ENCODE results near the gene ARMH4. TPM values are rescaled to one million over a fixed set of nuclear protein-coding genes. Genes with fewer than 3 reads are reported as not detected.

The ARMH4 gene
- total RNA-seq, 1 experiment from 2014 or later = 42.6 TPM

GRCh38 chr14:58198086-58198485, 46.1 kb upstream of the ARMH4 start:
- Histone ChIP-seq H3K56ac (ENCODE audit: insufficient read length, low read depth, low read length) (no peak overlapping the region), H3K14ac (ENCODE audit: insufficient read depth, low read length) (no peak overlapping the region), H2BK5ac (ENCODE audit: insufficient read length, low read length) (no peak overlapping the region), H3K27me3 (ENCODE audit: insufficient read depth, low read length) (no peaks in the 10 kb centered on the region), H4K20me1 (ENCODE audit: control insufficient read depth, insufficient read depth, insufficient read length) (no peaks in the 10 kb centered on the region), H4K91ac (ENCODE audit: insufficient read length, low read depth, low read length) (no peak overlapping the region), H3K27ac (ENCODE audit: insufficient read length, low read depth, low read length) (no peak overlapping the region), H4K5ac (ENCODE audit: insufficient read length, low read depth, low read length) (no peak overlapping the region), H3T11ph (ENCODE audit: low read length) (no peak overlapping the region), H3K9ac (ENCODE audit: extremely low read depth, insufficient read length, low read length) (no peak overlapping the region), H3K4ac (ENCODE audit: low read depth, low read length) (no peak overlapping the region), H2AK5ac (ENCODE audit: insufficient read length, low read length) (no peak overlapping the region), H3K79me2 (ENCODE audit: insufficient read depth, low read length) (peaks cover 2% of the 10 kb centered on the region; the same call in 1 of the 2 replicates), H2BK20ac (ENCODE audit: low read depth, low read length, poor library complexity, severe bottlenecking) (no peak overlapping the region), H3K9me3 (ENCODE audit: control insufficient read depth, low read depth, low read length) (no peaks in the 10 kb centered on the region), H3K23ac (ENCODE audit: insufficient read length, low read depth, low read length) (no peak overlapping the region), H3K23me2 (ENCODE audit: insufficient read length, low read depth, low read length, poor library complexity, severe bottlenecking) (peaks cover 4% of the 10 kb centered on the region), H3K4me2 (ENCODE audit: insufficient read depth, insufficient read length, low read length) (no peak overlapping the region), H2BK12ac (ENCODE audit: insufficient read length, low read depth, low read length) (no peak overlapping the region), H2BK15ac (ENCODE audit: low read depth, low read length) (no peak overlapping the region), H3K79me1 (ENCODE audit: insufficient read depth, low read depth, low read length, poor library complexity, severe bottlenecking) (no peaks in the 10 kb centered on the region), H2AFZ (ENCODE audit: low read length) (no peak overlapping the region), H3K18ac (ENCODE audit: insufficient read length, low read depth, low read length) (no peak overlapping the region), H3K4me1 (ENCODE audit: insufficient read depth, low read length) (no peaks in the 10 kb centered on the region), H4K8ac (replicated peaks; ENCODE audit: insufficient read length, low read depth, low read length) (no peak overlapping the region), H2BK120ac (ENCODE audit: low read depth, low read length, poor library complexity, severe bottlenecking) (no peak overlapping the region)
- Mint-ChIP-seq H3K4me1 (peaks cover 18 to 24% of the 10 kb centered on the region in 2 experiments), H3K4me3 (no peak overlapping the region), H3K27me3 (ENCODE audit: low read depth) (no peaks in the 10 kb centered on the region), H3K27ac (no peak overlapping the region), H3K36me3 (ENCODE audit: insufficient read depth in 1 of 3, low read depth in 3 of 3) (no peaks in the 10 kb centered on the region), H3K9me3 (no peaks in the 10 kb centered on the region)
- TF ChIP-seq, protein P1, sequence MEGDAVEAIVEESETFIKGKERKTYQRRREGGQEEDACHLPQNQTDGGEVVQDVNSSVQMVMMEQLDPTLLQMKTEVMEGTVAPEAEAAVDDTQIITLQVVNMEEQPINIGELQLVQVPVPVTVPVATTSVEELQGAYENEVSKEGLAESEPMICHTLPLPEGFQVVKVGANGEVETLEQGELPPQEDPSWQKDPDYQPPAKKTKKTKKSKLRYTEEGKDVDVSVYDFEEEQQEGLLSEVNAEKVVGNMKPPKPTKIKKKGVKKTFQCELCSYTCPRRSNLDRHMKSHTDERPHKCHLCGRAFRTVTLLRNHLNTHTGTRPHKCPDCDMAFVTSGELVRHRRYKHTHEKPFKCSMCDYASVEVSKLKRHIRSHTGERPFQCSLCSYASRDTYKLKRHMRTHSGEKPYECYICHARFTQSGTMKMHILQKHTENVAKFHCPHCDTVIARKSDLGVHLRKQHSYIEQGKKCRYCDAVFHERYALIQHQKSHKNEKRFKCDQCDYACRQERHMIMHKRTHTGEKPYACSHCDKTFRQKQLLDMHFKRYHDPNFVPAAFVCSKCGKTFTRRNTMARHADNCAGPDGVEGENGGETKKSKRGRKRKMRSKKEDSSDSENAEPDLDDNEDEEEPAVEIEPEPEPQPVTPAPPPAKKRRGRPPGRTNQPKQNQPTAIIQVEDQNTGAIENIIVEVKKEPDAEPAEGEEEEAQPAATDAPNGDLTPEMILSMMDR (conservative IDR thresholded peaks at IDR 0.05) = no peak
- WGBS (ENCODE audit: extremely low coverage, insufficient read length, low lambda C conversion rate) = no CpG with 5 or more reads among the region's 5 CpGs
- DNase-seq = no peak

Data from H9 (cell line).